ENCODE measurements around the gene SAMD9.
A peak's percentile ranks its signal among the peaks of the same experiment; 100 is the strongest.
"Not testable (repeated sequence)": the region's sequence is repeated elsewhere in the genome, so short reads cannot be mapped to it uniquely, and the experiment has no call there.

The SAMD9 gene

DNA sequence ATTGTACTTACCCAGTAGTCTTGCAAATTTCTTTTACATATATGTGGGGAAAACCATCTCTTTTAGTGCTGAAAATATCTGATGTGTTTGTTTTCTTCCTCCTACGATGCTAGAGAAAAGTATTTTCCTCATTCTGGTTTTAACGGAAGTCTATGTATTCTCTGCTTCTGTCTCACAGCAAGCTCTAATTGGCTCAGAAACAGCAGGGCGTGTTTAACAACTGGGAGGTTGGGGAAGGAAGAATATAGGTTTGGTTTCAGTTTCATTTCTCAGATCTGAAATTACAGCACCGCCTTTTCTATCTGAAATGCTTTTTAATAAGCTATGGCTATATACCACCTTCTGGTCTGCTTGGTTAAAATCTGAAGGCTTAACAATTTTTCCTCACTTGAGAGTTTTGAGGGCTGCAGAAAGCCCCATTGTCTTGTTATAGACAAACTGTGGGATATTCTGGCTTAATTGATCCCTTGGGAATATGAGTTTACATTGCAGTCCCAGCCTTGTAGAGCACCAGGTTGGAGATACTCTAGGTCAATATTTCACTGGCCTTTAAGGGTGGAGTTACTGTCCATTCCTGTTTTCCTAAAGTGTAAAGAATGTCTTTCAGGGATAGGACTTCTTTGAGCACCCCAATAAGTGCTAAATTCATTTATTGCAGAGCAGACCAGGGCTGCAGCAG lies at the start of gene SAMD9:
Gene SAMD9, minus strand, starts transcription at position 128 of the 679 bp plus-strand sequence. CDS start 11,882 bp downstream, outside the sequence.
- DNase-seq (ENCODE audit: low read depth in 2 of 2): peak; percentile 57 to 66

DNA sequence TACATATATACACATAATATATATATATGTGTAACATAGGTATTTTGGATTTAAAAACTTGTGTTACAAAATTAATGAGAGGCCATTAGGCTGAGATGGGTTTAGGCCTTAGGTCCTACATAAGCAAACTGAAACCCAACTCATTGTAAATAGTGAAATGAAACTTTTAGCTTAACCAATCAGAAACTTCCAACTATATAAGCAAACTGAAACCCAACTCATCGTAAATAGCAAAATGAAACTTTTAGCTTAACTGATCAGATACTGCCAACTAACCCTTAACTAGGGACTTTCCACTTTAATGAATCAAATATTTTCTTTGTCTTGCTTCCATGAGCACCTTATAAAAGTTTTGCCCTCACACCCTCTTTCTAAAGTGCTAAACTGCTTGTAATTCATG lies 47.7 kb upstream of the SAMD9 start:
- DNase-seq (ENCODE audit: low read depth in 2 of 2): no peak

DNA sequence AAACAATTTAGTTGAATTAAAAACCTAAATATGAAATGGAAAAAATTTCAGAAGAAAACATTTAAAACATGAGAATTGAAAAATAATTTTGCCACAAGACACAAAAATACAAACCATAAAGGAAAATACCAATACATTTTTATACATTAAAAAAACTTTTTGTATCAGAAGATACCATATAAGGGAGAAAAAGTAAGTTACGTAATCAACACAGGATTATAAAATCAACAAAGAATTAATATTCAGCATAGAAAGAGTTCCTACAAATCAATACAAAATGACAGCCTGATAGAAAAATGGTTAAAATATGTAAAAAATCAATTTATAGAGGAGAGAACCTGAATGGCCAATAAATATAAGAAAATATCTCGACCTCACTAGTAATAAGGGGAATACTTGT lies 47.0 kb upstream of the SAMD9 start:
- no peak for DNase-seq (ENCODE audit: low read depth in 2 of 2)

DNA sequence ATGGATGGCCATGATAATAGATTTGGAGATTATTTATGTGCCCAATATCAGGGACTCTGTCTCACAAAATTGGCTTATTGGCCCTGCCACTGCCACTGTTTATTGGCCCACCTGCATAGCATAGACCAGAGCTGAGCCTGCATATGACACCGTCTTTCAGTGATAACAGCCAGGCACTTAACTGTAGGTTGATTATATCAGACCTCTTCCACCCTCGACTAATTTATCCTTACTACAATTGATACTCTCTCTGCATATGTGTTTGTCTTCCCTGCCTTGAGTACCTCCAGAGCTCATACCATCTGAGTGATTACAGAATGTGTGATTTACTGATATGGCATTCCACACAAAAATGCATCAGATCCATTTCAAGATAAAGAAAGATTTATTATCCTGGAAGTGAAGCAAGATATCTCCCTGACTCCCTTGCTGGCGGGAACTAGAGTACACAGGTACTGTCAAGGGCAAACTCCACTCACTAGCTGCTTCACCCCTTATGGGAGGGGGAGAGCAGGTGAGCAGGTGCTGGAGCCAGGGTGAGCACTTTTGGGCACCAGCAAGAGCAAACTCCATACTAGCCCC lies 43.5 kb upstream of the SAMD9 start:
- DNase-seq (ENCODE audit: low read depth in 2 of 2): no peak

DNA sequence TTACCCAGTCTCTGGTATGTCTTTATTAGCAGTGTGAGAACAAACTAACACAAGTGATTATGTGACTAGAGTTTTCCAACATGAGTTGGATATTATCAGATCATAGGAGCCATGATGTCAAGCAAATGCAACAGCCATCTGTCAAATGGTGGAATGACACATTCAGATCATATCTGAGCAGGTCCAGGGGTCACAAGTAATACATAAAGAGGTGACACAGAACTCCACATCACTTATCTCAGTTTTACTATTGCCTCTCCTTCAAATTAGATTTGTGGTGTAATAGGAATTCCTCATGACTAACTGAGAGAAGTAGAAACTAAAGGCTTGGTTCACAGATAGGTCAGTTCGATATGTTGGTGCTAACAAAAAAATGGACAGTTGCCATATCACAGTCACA lies 42.6 kb upstream of the SAMD9 start:
- DNase-seq (ENCODE audit: low read depth in 2 of 2): no peak

DNA sequence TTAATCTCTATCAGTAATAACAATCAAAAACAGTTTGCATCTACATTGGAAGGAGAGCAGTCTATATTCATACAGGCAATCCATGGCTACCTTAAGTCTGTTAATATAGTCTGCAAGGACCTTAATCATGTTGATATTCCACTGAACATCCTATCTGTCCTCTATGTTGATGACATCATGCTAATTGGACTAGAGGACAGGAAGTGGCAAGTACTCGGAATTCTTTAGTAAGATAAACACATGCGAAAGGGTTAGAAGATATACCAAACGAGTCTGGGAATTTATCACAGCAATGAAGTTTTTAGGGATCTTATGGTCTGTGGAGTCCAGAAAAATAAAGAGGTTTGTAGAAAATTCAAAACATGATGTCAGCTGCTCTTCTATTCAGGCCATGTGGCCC lies 41.7 kb upstream of the SAMD9 start:
- DNase-seq (ENCODE audit: low read depth in 2 of 2): no peak

DNA sequence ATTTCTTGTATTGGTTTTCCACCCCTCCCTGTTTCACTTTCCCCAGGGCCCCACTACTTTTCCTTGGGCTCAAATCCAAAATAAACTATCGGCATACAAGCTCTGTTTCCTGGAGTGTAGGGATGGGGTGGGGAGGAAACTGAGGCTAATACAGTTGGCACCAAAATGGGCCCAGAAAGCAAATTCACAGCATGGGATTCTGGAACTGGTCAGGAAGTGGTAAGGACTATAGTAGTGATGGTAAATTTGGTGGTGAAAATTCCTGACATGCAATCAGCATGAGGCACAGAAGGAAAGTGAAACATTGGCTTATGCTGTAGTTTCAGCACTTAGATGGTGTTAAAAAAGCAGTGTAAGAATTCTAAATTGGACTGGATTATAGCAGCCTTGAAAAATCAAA lies 39.1 kb upstream of the SAMD9 start:
- DNase-seq (ENCODE audit: low read depth in 2 of 2): no peak

DNA sequence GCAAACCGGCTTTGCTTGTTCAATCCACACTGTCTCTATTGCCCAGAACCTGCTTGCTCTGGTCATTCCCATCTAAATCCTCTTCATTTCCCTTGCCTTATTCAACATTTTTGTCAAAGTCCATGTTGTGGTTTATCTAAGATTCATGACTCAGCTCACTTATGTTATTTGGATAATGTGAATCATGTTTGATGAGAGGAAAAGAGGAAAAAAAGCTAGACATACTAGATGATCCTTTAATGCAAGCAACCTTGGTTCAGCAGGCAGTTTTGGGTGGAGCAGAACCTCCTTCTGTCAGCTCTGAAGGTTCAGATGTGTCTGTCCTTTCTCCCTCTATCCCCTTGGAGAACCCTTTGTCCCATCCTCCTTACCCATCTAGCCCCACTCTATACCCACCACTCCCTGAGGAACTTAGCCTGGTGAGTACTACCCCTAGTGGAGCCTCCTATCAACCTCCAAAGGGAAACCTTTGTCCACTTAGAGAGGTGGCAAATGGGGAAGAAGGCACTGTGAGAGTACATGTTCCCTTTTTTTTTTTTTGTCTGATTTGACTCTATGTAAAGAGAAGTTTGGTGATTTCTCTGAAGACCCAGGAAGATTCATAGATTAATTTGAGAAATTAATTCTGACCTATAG lies 32.5 kb upstream of the SAMD9 start:
- DNase-seq (ENCODE audit: low read depth in 2 of 2): no peak

DNA sequence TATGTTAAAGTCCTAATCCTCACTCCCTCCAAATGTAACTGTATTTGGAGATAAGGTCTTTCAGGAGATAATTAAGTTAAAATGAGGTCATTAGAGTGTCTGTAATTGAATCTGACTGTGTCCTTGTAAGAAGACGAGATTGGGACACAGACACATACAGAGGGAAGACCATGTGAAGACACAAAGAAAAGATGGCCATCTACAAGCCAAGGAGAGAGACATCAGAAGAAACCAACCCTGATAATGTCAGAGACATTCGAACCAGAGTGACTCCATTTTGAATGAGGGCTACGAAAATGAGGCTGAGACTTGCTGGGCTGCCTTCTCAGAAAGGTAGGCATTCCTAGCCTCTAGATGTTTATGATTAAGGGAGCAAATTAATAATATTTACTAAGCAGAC lies 30.9 kb upstream of the SAMD9 start:
- DNase-seq (ENCODE audit: low read depth in 2 of 2): no peak

DNA sequence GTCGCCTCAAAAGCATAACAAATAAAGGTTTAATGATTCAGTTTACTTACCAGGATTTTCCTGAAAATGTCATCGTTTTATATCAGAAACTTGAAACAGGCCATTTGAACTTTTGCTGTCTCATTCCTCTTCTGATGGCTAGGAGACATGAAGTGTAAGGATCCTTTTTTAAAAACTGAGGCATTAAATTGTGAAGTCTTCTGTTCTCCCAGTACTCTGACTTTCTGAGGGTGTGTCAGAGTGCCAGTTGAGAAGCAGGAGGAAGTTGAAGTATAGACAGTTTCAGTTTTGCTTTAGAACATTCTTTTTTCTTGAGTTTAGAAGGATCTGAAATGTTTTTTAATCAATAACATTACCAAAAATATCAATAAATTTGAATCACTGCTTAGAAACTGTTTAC lies 30.4 kb upstream of the SAMD9 start, which contains the start of gene SAMD9L:
Gene SAMD9L, minus strand, starts transcription at position 242 of the 400 bp plus-strand sequence. CDS start 12,414 bp downstream, outside the sequence.
- no peak for DNase-seq (ENCODE audit: low read depth in 2 of 2)

DNA sequence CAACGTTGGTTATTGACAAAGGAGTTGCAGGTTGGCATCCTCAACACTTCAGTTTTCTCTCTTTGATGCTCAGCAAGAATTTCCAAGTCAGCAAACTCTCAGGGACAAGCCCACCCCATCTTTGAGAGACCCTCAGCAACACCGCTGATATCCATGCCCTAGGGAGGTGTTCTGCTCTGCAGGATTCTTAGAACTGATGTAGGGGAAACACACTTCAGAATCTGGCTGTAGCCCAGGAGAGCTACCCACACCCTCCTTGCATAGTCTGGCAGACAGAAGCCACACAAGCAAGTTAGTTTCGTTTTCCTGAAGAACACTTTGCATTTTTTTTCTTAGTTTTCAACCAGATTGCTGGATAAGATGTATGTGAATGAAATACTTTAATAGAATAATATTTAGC lies 29.6 kb upstream of the SAMD9 start:
- no peak for DNase-seq (ENCODE audit: low read depth in 2 of 2)

DNA sequence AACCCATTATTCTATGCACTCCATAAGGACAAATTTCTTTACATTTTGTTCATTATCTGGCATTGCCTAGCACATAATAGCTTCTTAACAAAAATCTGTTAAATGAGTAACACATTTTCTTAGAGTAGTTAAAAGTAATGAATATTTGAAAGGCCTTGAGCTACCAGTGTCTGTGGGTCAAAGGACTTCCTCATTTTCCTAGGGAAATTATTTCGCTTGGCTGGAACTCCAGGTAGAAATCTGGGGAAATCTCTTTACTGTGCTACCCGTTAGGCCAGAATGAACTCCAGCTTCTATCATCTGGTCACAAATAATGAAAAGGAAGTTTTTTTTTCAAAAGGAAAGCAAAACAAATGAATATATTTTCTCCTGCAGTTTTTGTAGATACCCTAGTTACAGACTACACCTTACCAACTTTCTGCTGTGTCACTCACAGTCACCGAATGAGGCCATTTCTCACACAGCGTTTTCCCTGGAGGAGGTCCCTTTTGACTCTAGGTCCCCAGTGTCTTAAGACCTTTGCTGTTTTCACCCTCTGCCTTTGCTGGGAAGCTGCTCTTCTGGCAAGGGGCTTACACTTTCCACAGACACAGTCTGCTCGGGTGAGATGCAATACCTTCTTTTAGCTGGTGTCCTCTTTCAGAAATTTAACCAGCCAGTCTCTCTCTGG lies 28.8 kb upstream of the SAMD9 start:
- DNase-seq (ENCODE audit: low read depth in 2 of 2): no peak

DNA sequence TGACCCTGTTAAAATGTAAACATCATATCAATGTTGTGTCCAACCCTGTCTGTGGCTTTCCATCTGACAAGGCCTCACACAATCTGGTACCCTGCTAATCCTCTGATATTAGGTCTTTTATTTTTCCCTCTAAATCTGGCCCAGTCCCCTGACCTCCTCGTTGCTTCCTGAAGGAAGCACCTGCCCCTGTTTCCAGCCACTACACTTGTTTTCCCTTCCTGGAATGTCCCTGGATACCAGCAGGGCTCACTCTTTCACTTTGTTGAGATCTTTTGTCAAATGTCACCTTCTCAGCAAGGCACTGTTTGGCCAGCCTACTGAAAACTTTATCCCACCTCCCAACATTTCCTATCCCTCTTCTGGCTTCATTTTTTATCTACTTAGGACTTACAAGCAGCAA lies 28.3 kb upstream of the SAMD9 start:
- no peak for DNase-seq (ENCODE audit: low read depth in 2 of 2)

DNA sequence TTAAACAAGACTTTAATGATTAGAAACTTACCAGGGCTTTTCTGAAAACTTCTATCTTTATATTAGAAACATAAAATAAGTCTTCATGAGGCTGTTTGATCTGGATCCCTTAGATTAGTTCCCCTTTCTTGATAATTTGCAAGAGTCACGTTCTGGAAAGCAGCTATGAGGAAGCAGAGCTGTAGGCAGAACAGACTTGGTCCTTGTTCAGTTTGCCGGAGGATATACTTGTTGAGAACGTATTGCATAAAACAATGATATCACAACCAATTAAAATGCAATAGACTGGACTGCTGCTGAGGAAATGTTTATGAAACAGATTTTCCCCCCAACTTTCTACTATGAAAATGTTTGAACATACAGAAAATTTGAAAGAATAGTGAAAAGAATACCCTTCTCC lies 27.6 kb upstream of the SAMD9 start:
- no peak for DNase-seq (ENCODE audit: low read depth in 2 of 2)

DNA sequence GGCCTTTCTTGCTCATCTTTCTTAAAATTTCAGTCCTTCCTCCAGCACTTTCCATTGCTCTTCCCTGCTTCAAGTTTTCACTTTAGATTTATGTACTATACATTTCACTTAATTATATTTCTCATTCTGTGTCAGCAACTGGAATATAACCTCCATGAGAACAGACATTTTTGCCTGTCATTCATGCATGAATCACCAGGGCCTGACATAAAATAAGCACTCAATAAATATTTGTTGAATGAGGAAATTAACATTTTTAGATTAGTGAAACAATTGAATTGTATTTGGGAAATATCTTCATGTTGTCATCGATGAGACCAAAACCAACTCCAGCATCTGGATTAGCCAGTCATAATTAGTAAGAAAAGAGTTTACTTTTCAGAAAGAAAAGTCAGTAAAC lies 24.3 kb upstream of the SAMD9 start:
- DNase-seq (ENCODE audit: low read depth in 2 of 2): no peak

DNA sequence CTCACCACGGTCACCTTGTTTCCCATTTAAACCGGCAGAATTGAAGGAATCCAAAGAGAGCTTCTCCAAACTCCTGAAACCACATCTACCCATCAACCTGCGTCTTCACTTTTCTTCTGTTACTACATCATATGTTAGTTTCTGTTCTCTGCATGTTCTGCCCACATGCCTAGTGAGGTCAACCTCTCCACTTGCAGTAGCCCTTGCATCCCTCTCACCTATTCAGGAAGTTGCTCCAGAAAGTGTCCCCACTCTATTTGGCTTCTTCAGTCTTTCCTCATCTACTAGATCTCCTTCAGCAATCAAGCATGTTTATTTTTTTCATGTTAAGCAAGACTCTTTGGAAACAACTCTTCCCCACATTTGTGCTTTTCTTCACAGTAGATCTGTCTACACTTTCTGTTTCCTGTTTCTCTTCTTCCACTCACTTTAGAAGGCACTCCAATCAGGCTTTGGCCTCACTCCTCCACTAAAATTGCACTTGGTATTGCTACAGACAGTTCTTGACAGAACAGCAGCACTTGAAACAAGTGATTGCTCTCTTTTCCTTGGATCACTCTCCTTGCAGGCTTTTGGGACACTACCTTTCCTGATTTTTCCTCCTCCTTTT lies 22.9 kb upstream of the SAMD9 start:
- DNase-seq (ENCODE audit: low read depth in 2 of 2): no peak

DNA sequence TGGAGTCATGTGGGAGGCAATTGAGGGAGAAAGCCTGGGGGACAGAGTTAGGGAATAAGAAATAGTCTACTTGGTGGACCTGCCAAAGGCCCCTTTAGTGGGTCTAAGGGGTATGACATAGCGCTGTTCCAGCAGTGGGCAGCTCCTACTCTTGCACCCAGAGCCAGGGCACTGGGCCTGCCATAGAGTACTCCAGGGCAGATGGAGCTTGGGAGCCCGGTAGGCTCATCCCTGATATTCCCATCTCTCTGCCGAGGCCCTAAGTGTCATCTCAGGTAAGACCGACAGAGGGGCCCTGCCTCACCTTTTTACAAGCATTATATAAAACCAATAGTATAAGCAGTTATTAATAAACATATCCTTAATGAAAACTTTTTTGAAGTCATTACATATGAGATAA lies 20.8 kb upstream of the SAMD9 start:
- no peak for DNase-seq (ENCODE audit: low read depth in 2 of 2)

DNA sequence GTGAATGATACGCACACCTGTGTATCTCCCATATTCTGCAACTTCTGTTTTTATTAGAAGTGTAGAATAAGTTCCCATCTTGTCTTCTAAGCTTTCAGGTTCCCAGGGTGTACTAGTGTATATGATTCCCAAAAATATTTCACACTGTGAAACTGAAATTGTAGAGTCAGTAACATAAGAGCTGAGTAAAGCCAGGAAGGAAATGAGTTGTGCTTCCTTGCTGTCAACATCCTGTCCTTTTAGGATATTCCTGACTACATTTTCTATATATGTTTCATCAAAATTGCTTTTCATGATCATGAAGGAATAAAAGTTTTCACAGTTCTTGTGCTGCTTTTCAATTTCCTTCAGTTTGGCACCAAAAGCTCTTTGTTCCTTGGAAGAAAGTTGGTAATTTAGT lies 15.2 kb upstream of the SAMD9 start:
- DNase-seq (ENCODE audit: low read depth in 2 of 2): no peak

DNA sequence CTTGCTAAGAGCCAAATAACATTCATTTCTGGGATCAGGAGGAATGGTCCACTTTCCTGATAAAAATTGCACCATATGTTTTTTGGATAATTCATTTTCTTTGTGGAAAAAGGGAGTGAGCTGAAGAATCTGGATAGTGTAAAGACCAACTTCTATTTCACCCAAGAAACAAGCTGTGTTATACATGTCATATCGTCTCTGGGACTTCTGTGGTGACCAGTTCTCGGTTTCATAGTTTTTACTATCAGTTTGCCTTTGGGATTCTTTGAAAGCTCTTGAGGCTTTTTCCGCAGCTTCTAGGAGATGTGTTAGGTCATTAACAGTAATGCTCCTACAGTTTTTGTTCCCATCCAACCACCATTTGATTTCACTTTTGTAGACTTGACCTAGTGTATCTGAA lies 14.4 kb upstream of the SAMD9 start:
- no peak for DNase-seq (ENCODE audit: low read depth in 2 of 2)

DNA sequence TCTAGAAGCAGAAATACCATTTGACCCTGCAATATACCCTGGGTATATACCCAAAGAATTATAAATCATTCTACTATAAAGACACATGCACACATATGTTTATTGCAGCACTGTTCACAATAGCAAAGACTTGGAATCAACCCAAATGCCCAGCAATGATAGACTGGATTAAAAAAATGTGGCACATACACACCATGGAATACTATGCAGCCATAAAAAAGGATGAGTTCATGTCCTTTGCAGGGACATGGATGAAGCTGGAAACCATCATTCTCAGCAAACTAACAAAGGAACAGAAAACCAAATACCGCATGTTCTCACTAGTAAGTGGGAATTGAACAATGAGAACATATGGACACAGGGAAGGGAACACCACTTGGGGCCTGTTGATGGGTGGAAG lies 9.2 kb upstream of the SAMD9 start:
- DNase-seq (ENCODE audit: low read depth in 2 of 2): not testable (repeated sequence)

DNA sequence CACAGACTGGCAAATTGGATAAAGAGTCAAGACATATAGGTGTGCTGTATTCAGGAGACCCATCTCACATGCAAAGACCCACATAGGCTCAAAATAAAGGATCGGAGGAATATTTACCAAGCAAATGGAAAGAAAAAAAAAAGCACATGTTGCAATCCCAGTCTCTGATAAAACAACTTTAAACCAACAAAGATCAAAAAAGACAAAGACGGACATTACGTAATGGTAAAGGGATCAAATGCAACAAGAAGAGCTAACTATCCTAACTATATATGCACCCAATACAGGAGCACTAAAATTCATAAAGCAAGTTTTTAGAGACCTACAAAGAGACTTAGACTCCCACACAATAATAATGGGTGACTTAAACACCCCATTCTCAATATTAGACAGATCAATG lies 5.8 kb upstream of the SAMD9 start:
- DNase-seq (ENCODE audit: low read depth in 2 of 2): not testable (repeated sequence)
